K562 (cell line): ENCODE measurements around the gene RBM25. TPM values are rescaled to one million over a fixed set of nuclear protein-coding genes. Genes with fewer than 3 reads are reported as not detected.
"Not testable (repeated sequence)": the region's sequence is repeated elsewhere in the genome, so short reads cannot be mapped to it uniquely, and the experiment has no call there.

Experiments used
- ATAC-seq: fragments of 200-7000 bp; cut with Tn5 transposase; 3 replicates; pipeline ENCODE4 v1.9.1; 2020; ENCODE audit warnings: moderate library complexity
- BruUV-seq: library from RNA; stranded (reverse); fragments of 400-500 nt; replicated peaks from 2 replicates; lab custom pipeline; 2021; lab: Mats Ljungman, UMichigan
- CTCF ChIA-PET: fragments of 300-600 bp; formaldehyde crosslinking; extraction: SDS; loops from one replicate; lab custom pipeline; 2021; ENCODE audit warnings: low intra/inter-chr PET ratio; lab: Yijun Ruan, JAX
- POLR2A ChIA-PET: fragments of 300-600, 350-650 bp; sonication (Branson Sonifier 250); formaldehyde crosslinking; extraction: SDS; loops from one replicate; lab custom pipeline; 2021; ENCODE audit warnings: antibody characterized with exemption, inconsistent platforms; lab: Yijun Ruan, JAX
- DNase-seq, 4 experiments: peaks; one replicate each; pipeline versions ENCODE4 v3.0.0 to v3.0.0-alpha.2; 2011 to 2018; ENCODE audit warnings: low spot score in 3 of 4, mixed read lengths in 3 of 4; ENCODE audit errors: extremely low read depth in 1 of 4
- FAIRE-seq: peaks from 2 replicates; lab custom pipeline; 2011; peaks lifted over from hg19 to GRCh38; lab: Jason Lieb, UNC
- H2AFZ ChIP-seq: 2 replicates; pipeline ENCODE4 v1.6.0; 2011; ENCODE audit warnings: low read depth, low read length, control low read depth, inconsistent platforms
- H3K27ac ChIP-seq: fragments of 200-600 bp; 3 replicates; pipeline ENCODE4 v1.8.0; 2011; ENCODE audit warnings: low read depth, mild to moderate bottlenecking, control low read depth, inconsistent platforms, low read length, moderate library complexity, mixed read lengths; ENCODE audit errors: extremely low read depth
- H3K27me3 ChIP-seq, 2 experiments: fragments of 300-600 bp in 1 of 2; 2 replicates in 1 of 2; 3 replicates in 1 of 2; pipeline versions ENCODE4 v1.6.0 to v1.8.0; 2011; ENCODE audit warnings: inconsistent platforms in 2 of 2, low read length in 2 of 2, mild to moderate bottlenecking in 1 of 2, mixed read lengths in 1 of 2, moderate library complexity in 1 of 2; ENCODE audit not compliant: control insufficient read depth in 2 of 2, insufficient read depth in 2 of 2
- H3K36me3 ChIP-seq: fragments of 300-600 bp; 3 replicates; pipeline ENCODE4 v1.8.0; 2011; ENCODE audit warnings: mild to moderate bottlenecking, low read length, inconsistent platforms; ENCODE audit not compliant: control insufficient read depth, insufficient read depth
- H3K4me1 ChIP-seq, 2 experiments: fragments of 200-600 bp in 1 of 2; replicated peaks in 1 of 2; 2 replicates in 1 of 2; 3 replicates in 1 of 2; pipeline versions ENCODE4 v1.5.1 to v1.8.0; 2011; ENCODE audit warnings: inconsistent platforms in 2 of 2, low read length in 2 of 2, mild to moderate bottlenecking in 1 of 2, mixed read lengths in 1 of 2, moderate library complexity in 1 of 2; ENCODE audit not compliant: control insufficient read depth in 2 of 2, insufficient read depth in 2 of 2
- H3K4me2 ChIP-seq: 2 replicates; pipeline ENCODE4 v1.6.1; 2011; ENCODE audit warnings: low read length, control low read depth, inconsistent platforms, mixed read lengths; ENCODE audit not compliant: insufficient read depth
- H3K4me3 ChIP-seq: fragments of 200-600 bp; sonication (generic), shearing (Covaris generic); 2 replicates; pipeline ENCODE4 v1.5.1; 2016; ENCODE audit warnings: control low read depth, inconsistent platforms
- H3K79me2 ChIP-seq: fragments of 200-600 bp; 3 replicates; pipeline ENCODE4 v1.8.0; 2011; ENCODE audit warnings: low read length, inconsistent platforms; ENCODE audit not compliant: control insufficient read depth, insufficient read depth
- H3K9ac ChIP-seq, 2 experiments: 2 replicates each; pipeline versions ENCODE4 v1.6.0 to v1.6.1; 2011; ENCODE audit warnings: low read depth in 2 of 2, low read length in 2 of 2, control low read depth in 1 of 2, inconsistent platforms in 1 of 2, mild to moderate bottlenecking in 1 of 2, mixed read lengths in 1 of 2; ENCODE audit not compliant: insufficient read depth in 1 of 2
- H3K9me1 ChIP-seq: one replicate; pipeline ENCODE4 v1.6.0; 2011; ENCODE audit warnings: inconsistent platforms, mild to moderate bottlenecking, low read length, moderate library complexity; ENCODE audit not compliant: control insufficient read depth, insufficient read depth
- H3K9me3 ChIP-seq: replicated peaks from 2 replicates; pipeline ENCODE4 v1.5.1; 2011; ENCODE audit warnings: low read depth, low read length, inconsistent platforms; ENCODE audit not compliant: control insufficient read depth, insufficient read depth
- H4K20me1 ChIP-seq: replicated peaks from 2 replicates; pipeline ENCODE4 v1.6.1; 2011; ENCODE audit warnings: low read length, inconsistent platforms, mixed read lengths; ENCODE audit not compliant: control insufficient read depth, insufficient read depth
- HSF4 ChIP-seq: fragments of 250-450 bp; sonication (Bioruptor Pico); IDR thresholded peaks from 2 replicates; pipeline ENCODE4 v2.1.2; 2022; ENCODE audit warnings: mild to moderate bottlenecking, moderate library complexity, borderline replicate concordance
- IFI16 ChIP-seq: fragments of 250-450 bp; sonication (Bioruptor Pico); IDR thresholded peaks from 2 replicates; pipeline ENCODE4 v2.1.2; 2022; ENCODE audit warnings: mild to moderate bottlenecking, inconsistent platforms
- TEAD1 ChIP-seq, 2 experiments: fragments of 450-650 bp in 1 of 2; sonication (generic) in 1 of 2; formaldehyde crosslinking; IDR thresholded peaks; 2 replicates each; pipeline versions ENCODE4 v1.4.0 to v1.8.0; 2020 to 2022; ENCODE audit warnings: mild to moderate bottlenecking in 2 of 2, missing genetic modification reagents in 1 of 2
- ZNF239 ChIP-seq: fragments of 250-450 bp; sonication (Bioruptor Pico); IDR thresholded peaks from 2 replicates; pipeline ENCODE4 v1.4.0; 2020; ENCODE audit warnings: mild to moderate bottlenecking
- ZNF644 ChIP-seq: fragments of 200-800 bp; sonication (Bioruptor generic); IDR thresholded peaks from 2 replicates; pipeline ENCODE4 v1.6.1; 2016; ENCODE audit warnings: low read depth, missing genetic modification characterization, missing compliant biosample characterization
- ZNF766 ChIP-seq: fragments of 200-800 bp; sonication (Bioruptor generic); conservative IDR thresholded peaks from 2 replicates; pipeline ENCODE4 v1.6.1; 2016; ENCODE audit warnings: missing genetic modification characterization, missing compliant biosample characterization
- ZNF79 ChIP-seq: fragments of 250-450 bp; sonication (Bioruptor Pico); IDR thresholded peaks from 2 replicates; pipeline ENCODE4 v1.4.0; 2020; ENCODE audit warnings: low read depth, mild to moderate bottlenecking, moderate library complexity
- WGBS: fragments of 100-300 bp; shearing (Covaris generic); methylation state at CpG from one replicate; pipeline ENCODE4 v1.1.6; 2016; ENCODE audit warnings: low coverage, mixed read lengths; ENCODE audit not compliant: insufficient coverage; ENCODE audit errors: missing lambda C conversion rate; 5-methylcytosine and 5-hydroxymethylcytosine counted together
- in situ Hi-C: fragments of 300-500 bp; cut with MboI; formaldehyde crosslinking; loops from 4 replicates; pipeline ENCODE4 v1.15.0; 2018; ENCODE audit warnings: inconsistent platforms, mixed read lengths
- intact Hi-C: fragments of 100-400 bp; cut with micrococcal nuclease; formaldehyde crosslinking; loops from 2 replicates; pipeline ENCODE4 v1.14.2; 2022
- polyA plus RNA-seq, 8 experiments: library from polyadenylated mRNA; depleted of rRNA in 4 of 8; stranded (reverse) in 5 of 8; unstranded in 3 of 8; fragments of >200 nt; fragmentation: Nextera tagmentation in 2 of 8; fragmentation: Illumina TruSeq in 1 of 8; extraction: Ambion mirVana in 2 of 8; extraction: Trizol in 1 of 8; gene quantifications; 2 replicates each; pipeline versions ENCODE4 v1.2.1 to v1.2.3, GENCODE V29; 2011 to 2014; ENCODE audit warnings: inconsistent platforms in 1 of 8, missing spikeins in 1 of 8
- total RNA-seq, 7 experiments: library from RNA; depleted of rRNA in 6 of 7; stranded (reverse); fragments of >200 nt in 6 of 7; fragmentation: Illumina TruSeq in 2 of 7; extraction: Trizol in 2 of 7; gene quantifications; 2 replicates each; pipeline versions ENCODE4 v1.2.1 to v1.2.3, GENCODE V29; 2011 to 2021; ENCODE audit warnings: low replicate concordance in 1 of 7

Gene RBM25
- total and polyA plus RNA-seq, 9 of the 15 experiments (the other 6 are each of a cell fraction or from before 2014, with no cell fraction given), result 28.6 to 80.1 (median 48.1) TPM

GRCh38 chr14:73027984-73028383 lies 30.4 kb upstream of the RBM25 start (continued):
- TF ChIP-seq TEAD1 (CRISPR knock-in tag; IDR thresholded peaks at IDR 0.05) (peak in 1 of 2 experiments; percentile 62; a peak in 1 of 4 replicates), ZNF644 (tag) (peak; percentile 68; the same call in 1 of the 2 replicates), ZNF239 (CRISPR knock-in tag) (peak; percentile 73), ZNF79 (peak; percentile 63; the same call in 1 of the 2 replicates), ZNF766 (CRISPR knock-in tag) (peak; percentile 70; the same call in 1 of the 2 replicates), HSF4 (CRISPR knock-in tag) (peak; percentile 72; the same call in 1 of the 2 replicates), IFI16 (CRISPR knock-in tag) (peak; percentile 18; the same call in 1 of the 2 replicates)

- in situ Hi-C loops, result loop anchor here (25.0 kb wide), 1 partner anchor 425 kb away; the partner anchor contains the start of gene NUMB
- intact Hi-C loops, result not testable (repeated sequence)
- WGBS, result 40% methylated on average over 8 of the region's 9 CpGs
These were observed 21.5 kb upstream of the RBM25 start for GRCh38 chr14:73036706-73037450.

More at GRCh38 chr14:73036706-73037450, 21.5 kb upstream of the RBM25 start:
- FAIRE-seq, H3K9me1 ChIP-seq, H3K9me3 ChIP-seq, H3K9ac ChIP-seq, H3K4me3 ChIP-seq, H3K27me3 ChIP-seq, H3K27ac ChIP-seq, H4K20me1 ChIP-seq, H3K4me1 ChIP-seq, BruUV-seq, H3K4me2 ChIP-seq, H3K36me3 ChIP-seq, DNase-seq, CTCF ChIA-PET, H2AFZ ChIP-seq, H3K79me2 ChIP-seq: not testable (repeated sequence)
- POLR2A ChIA-PET, result interaction anchor here (1.3 kb wide), 1 partner anchor 10 kb away, joined by 4 read pairs; the partner anchor contains the start of gene ZFYVE1
- peak; percentile 33; the same call in 1 of the 3 replicates for ATAC-seq
